Measurements from ENCODE around the gene TMEFF2.

TMEFF2 gene

DNA sequence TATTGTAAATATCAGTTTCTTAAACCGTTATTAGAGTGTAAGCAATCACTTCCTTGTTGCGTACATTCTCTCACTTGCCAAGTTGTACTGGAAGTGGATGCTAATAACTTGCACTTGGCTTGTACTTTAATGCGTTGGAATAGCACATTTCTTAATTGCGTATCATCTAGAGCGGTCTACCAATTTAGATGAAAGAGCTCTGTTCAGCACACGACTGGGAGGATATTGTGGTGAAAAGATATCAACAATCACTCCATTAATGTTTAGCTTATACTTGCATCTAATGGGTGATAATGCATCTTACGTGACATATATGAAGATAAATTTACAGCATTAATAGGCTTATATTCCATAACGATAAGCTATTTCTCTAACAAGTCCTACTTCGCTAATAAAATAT lies 11.7 kb upstream of the TMEFF2 start:
- TF ChIP-seq EZH2phosphoT487 (IDR thresholded peaks at IDR 0.05; ENCODE audit: borderline replicate concordance) (no peak), CTCF (conservative IDR thresholded peaks at IDR 0.05; ENCODE audit: low read length) (no peak)
- no peaks in the 10 kb centered on the region for H3K9me2 ChIP-seq (replicated peaks; ENCODE audit: low read depth, low read length)
- no peaks in the 10 kb centered on the region for H3K36me3 ChIP-seq (ENCODE audit: insufficient read depth, low read length)
- no peaks in the 10 kb centered on the region for H3K9me3 ChIP-seq (ENCODE audit: insufficient read depth, low read depth, low read length)
- H3F3A ChIP-seq (ENCODE audit: low read depth) = no peaks in the 10 kb centered on the region
- H3K9ac ChIP-seq (ENCODE audit: low read depth, low read length, poor library complexity, severe bottlenecking) = no peak overlapping the region
- H2AFZ ChIP-seq (ENCODE audit: low read length) = no peak overlapping the region
- H3K4me1 ChIP-seq (ENCODE audit: insufficient read depth, low read length, poor library complexity, severe bottlenecking) = no peaks in the 10 kb centered on the region
- no peak overlapping the region for H3K4me2 ChIP-seq (ENCODE audit: low read depth, low read length, poor library complexity, severe bottlenecking)
- H3K27me3 ChIP-seq (ENCODE audit: insufficient read depth, low read length, poor library complexity, severe bottlenecking) = no peaks in the 10 kb centered on the region
- no peak overlapping the region for H3K4me3 ChIP-seq (ENCODE audit: low read length, poor library complexity, severe bottlenecking)
- no peaks in the 10 kb centered on the region for H4K20me1 ChIP-seq (ENCODE audit: insufficient read depth, low read length, poor library complexity, severe bottlenecking)
- H3K79me2 ChIP-seq (ENCODE audit: insufficient read depth, low read length) = no peaks in the 10 kb centered on the region

- H3K36me3 ChIP-seq (ENCODE audit: insufficient read depth, low read length) = no peaks in the 10 kb centered on the region
- no peak overlapping the region for H3K9ac ChIP-seq (ENCODE audit: low read depth, low read length, poor library complexity, severe bottlenecking)
- no peak overlapping the region for H3K4me2 ChIP-seq (ENCODE audit: low read depth, low read length, poor library complexity, severe bottlenecking)
- no peaks in the 10 kb centered on the region for H3K27me3 ChIP-seq (ENCODE audit: insufficient read depth, low read length, poor library complexity, severe bottlenecking)
- H3K9me3 ChIP-seq (ENCODE audit: insufficient read depth, low read depth, low read length) = no peaks in the 10 kb centered on the region
- no peaks in the 10 kb centered on the region for H3F3A ChIP-seq (ENCODE audit: low read depth)
- no peaks in the 10 kb centered on the region for H3K9me2 ChIP-seq (replicated peaks; ENCODE audit: low read depth, low read length)
- no peaks in the 10 kb centered on the region for H4K20me1 ChIP-seq (ENCODE audit: insufficient read depth, low read length, poor library complexity, severe bottlenecking)
- H3K4me1 ChIP-seq (ENCODE audit: insufficient read depth, low read length, poor library complexity, severe bottlenecking) = no peaks in the 10 kb centered on the region
- no peak overlapping the region for H2AFZ ChIP-seq (ENCODE audit: low read length)
- H3K79me2 ChIP-seq (ENCODE audit: insufficient read depth, low read length) = no peaks in the 10 kb centered on the region
- H3K4me3 ChIP-seq (ENCODE audit: low read length, poor library complexity, severe bottlenecking) = no peak overlapping the region
- TF ChIP-seq EZH2phosphoT487 (IDR thresholded peaks at IDR 0.05; ENCODE audit: borderline replicate concordance) (no peak), CTCF (conservative IDR thresholded peaks at IDR 0.05; ENCODE audit: low read length) (no peak)
Measured at GRCh38 chr2:192203876-192204275, 9.1 kb upstream of the TMEFF2 start.

- no peaks in the 10 kb centered on the region for H3K9me3 ChIP-seq (ENCODE audit: insufficient read depth, low read depth, low read length)
- no peaks in the 10 kb centered on the region for H3K27me3 ChIP-seq (ENCODE audit: insufficient read depth, low read length, poor library complexity, severe bottlenecking)
- H3F3A ChIP-seq (ENCODE audit: low read depth) = no peaks in the 10 kb centered on the region
- no peak overlapping the region for H3K9ac ChIP-seq (ENCODE audit: low read depth, low read length, poor library complexity, severe bottlenecking)
- H4K20me1 ChIP-seq (ENCODE audit: insufficient read depth, low read length, poor library complexity, severe bottlenecking) = no peaks in the 10 kb centered on the region
- TF ChIP-seq CTCF (conservative IDR thresholded peaks at IDR 0.05; ENCODE audit: low read length) (no peak), EZH2phosphoT487 (IDR thresholded peaks at IDR 0.05; ENCODE audit: borderline replicate concordance) (no peak)
- no peaks in the 10 kb centered on the region for H3K79me2 ChIP-seq (ENCODE audit: insufficient read depth, low read length)
- no peak overlapping the region for H3K4me2 ChIP-seq (ENCODE audit: low read depth, low read length, poor library complexity, severe bottlenecking)
- no peaks in the 10 kb centered on the region for H3K9me2 ChIP-seq (replicated peaks; ENCODE audit: low read depth, low read length)
- H3K4me3 ChIP-seq (ENCODE audit: low read length, poor library complexity, severe bottlenecking) = no peak overlapping the region
- no peaks in the 10 kb centered on the region for H3K36me3 ChIP-seq (ENCODE audit: insufficient read depth, low read length)
- no peaks in the 10 kb centered on the region for H3K4me1 ChIP-seq (ENCODE audit: insufficient read depth, low read length, poor library complexity, severe bottlenecking)
- H2AFZ ChIP-seq (ENCODE audit: low read length) = no peak overlapping the region
Measured at GRCh38 chr2:192202373-192202772, 7.6 kb upstream of the TMEFF2 start.

All from Loucy (cell line).